ENCODE results near the gene CMSS1.

CMSS1 gene

GRCh38 chr3:99865321-99865720, 47.7 kb downstream of the CMSS1 start:
- TF ChIP-seq CTCF (IDR thresholded peaks at IDR 0.05; ENCODE audit: borderline replicate concordance, insufficient read depth, low read depth, low read length), result no peak
- H3K4me3 ChIP-seq (ENCODE audit: low read depth, low read length), result no peak overlapping the region

- H3K4me3 ChIP-seq (ENCODE audit: low read depth, low read length), result no peak overlapping the region
- no peak for TF ChIP-seq CTCF (IDR thresholded peaks at IDR 0.05; ENCODE audit: borderline replicate concordance, insufficient read depth, low read depth, low read length)
Measured at GRCh38 chr3:99866261-99866761, 48.6 kb downstream of the CMSS1 start.

- no peak overlapping the region for H3K4me3 ChIP-seq (ENCODE audit: low read depth, low read length)
- TF ChIP-seq CTCF (IDR thresholded peaks at IDR 0.05; ENCODE audit: borderline replicate concordance, insufficient read depth, low read depth, low read length), result no peak
Measured at GRCh38 chr3:99867594-99868310, 50.1 kb downstream of the CMSS1 start.

GRCh38 chr3:99868311-99868646, 50.6 kb downstream of the CMSS1 start:
- TF ChIP-seq CTCF (IDR thresholded peaks at IDR 0.05; ENCODE audit: borderline replicate concordance, insufficient read depth, low read depth, low read length), result no peak
- no peak overlapping the region for H3K4me3 ChIP-seq (ENCODE audit: low read depth, low read length)

GRCh38 chr3:99869621-99870020, 52.0 kb downstream of the CMSS1 start:
- no peak for TF ChIP-seq CTCF (IDR thresholded peaks at IDR 0.05; ENCODE audit: borderline replicate concordance, insufficient read depth, low read depth, low read length)

GRCh38 chr3:99870712-99871111, 53.0 kb downstream of the CMSS1 start:
- TF ChIP-seq CTCF (IDR thresholded peaks at IDR 0.05; ENCODE audit: borderline replicate concordance, insufficient read depth, low read depth, low read length), result no peak
- H3K4me3 ChIP-seq (ENCODE audit: low read depth, low read length), result no peak overlapping the region

More at GRCh38 chr3:99869621-99870020, 52.0 kb downstream of the CMSS1 start:
- H3K4me3 ChIP-seq (ENCODE audit: low read depth, low read length), result no peak overlapping the region
